Type B pancreatic cell (in vitro differentiated cells): ENCODE results near the gene MACO1. TPM values are rescaled to one million over a fixed set of nuclear protein-coding genes. Genes with fewer than 3 reads are reported as not detected.
A peak's percentile ranks its signal among the peaks of the same experiment; 100 is the strongest.

Experiments used
- DNase-seq: peaks from one replicate; pipeline ENCODE4 v3.0.0; 2021; ENCODE audit warnings: mixed read lengths; ENCODE audit not compliant: unreplicated experiment; ENCODE audit errors: extremely low spot score
- H3K27ac Mint-ChIP-seq: 2 replicates; pipeline ENCODE4 v1.8.0; 2021; ENCODE audit warnings: mild to moderate bottlenecking, mixed read lengths
- H3K27me3 Mint-ChIP-seq: 2 replicates; pipeline ENCODE4 v1.8.0; 2021; ENCODE audit warnings: mixed read lengths
- H3K36me3 Mint-ChIP-seq: 2 replicates; pipeline ENCODE4 v1.8.0; 2021; ENCODE audit warnings: mixed read lengths
- H3K4me1 Mint-ChIP-seq: one replicate; pipeline ENCODE4 v1.8.0; 2021; ENCODE audit warnings: mixed read lengths; ENCODE audit not compliant: unreplicated experiment
- H3K4me3 Mint-ChIP-seq: 2 replicates; pipeline ENCODE4 v1.8.0; 2021; ENCODE audit warnings: mild to moderate bottlenecking, mixed read lengths
- H3K9me3 Mint-ChIP-seq: 2 replicates; pipeline ENCODE4 v1.8.0; 2021; ENCODE audit warnings: mixed read lengths
- total RNA-seq: library from RNA; stranded (reverse); gene quantifications from 2 replicates; pipeline ENCODE4 v1.2.1, GENCODE V29; 2021; ENCODE audit warnings: low replicate concordance
- TF ChIP-seq, protein P1 (sequence below): fragments of 200-600 bp; sonication (generic); conservative IDR thresholded peaks from 2 replicates; pipeline ENCODE4 v1.5.0; 2021; ENCODE audit warnings: antibody characterized with exemption, mild to moderate bottlenecking

The MACO1 gene
- total RNA-seq, 1 donor from 2014 or later, result 22.0 TPM

DNA sequence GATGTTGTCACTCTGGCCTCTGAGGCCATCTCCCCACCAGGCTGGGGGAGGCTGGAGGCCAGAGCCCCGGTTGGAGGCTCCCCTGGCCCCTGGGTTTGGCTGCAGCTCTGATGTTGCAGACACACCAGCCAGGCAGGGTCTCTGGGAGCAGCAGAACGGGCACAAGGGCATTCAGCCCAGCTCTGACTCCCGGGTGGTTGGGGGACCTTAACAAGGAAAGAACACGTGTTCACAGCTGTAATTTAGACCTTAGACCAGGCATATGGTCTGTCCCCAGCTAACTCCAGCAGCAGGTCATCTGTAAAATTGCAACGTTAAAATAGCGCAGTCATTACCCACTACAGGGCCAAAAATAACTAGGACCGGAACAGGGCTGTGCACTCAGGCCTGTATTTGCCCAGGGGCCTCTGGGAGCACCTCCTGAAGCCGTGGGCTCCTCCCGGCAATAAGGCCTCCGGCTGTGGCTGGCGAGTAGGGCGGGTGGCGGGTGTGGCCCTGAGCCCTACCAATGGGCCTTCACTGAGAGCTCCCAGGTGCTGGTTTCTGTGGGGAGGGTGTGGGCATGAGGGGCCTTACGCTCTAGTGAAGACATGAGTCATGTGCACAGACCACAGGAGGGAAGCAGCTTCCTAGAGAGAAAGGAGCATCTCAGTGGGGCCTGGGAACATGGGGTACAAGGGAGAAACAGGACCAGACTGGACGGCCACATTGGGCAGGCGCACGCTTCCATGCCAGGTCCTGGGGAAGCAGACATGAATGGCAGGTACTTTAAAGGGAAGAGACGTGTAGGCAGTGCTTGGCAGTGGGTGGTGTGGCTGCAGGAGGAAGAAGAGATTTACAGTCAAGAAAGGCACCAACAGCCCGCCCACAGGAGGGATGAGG lies 118.8 kb downstream of the MACO1 start:
- H3K9me3 Mint-ChIP-seq, result no peaks in the 10 kb centered on the region
- H3K27ac Mint-ChIP-seq, result peak overlapping the region; percentile 76
- peak overlapping the region; percentile 54 for H3K4me3 Mint-ChIP-seq
- H3K36me3 Mint-ChIP-seq, result no peaks in the 10 kb centered on the region
- no peak for DNase-seq
- peaks cover 32% of the 10 kb centered on the region for H3K4me1 Mint-ChIP-seq
- no peaks in the 10 kb centered on the region for H3K27me3 Mint-ChIP-seq
- TF ChIP-seq, protein P1, sequence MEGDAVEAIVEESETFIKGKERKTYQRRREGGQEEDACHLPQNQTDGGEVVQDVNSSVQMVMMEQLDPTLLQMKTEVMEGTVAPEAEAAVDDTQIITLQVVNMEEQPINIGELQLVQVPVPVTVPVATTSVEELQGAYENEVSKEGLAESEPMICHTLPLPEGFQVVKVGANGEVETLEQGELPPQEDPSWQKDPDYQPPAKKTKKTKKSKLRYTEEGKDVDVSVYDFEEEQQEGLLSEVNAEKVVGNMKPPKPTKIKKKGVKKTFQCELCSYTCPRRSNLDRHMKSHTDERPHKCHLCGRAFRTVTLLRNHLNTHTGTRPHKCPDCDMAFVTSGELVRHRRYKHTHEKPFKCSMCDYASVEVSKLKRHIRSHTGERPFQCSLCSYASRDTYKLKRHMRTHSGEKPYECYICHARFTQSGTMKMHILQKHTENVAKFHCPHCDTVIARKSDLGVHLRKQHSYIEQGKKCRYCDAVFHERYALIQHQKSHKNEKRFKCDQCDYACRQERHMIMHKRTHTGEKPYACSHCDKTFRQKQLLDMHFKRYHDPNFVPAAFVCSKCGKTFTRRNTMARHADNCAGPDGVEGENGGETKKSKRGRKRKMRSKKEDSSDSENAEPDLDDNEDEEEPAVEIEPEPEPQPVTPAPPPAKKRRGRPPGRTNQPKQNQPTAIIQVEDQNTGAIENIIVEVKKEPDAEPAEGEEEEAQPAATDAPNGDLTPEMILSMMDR, result no peak

Other genes with a start within 250 kb of the MACO1 start
- 33.7 and 35.9 TPM in 2 replicates for gene SYF2, start 198.4 kb upstream of the MACO1 start, total RNA-seq
- 97.6 and 109 TPM in 2 replicates for gene RSRP1, start 183.4 kb upstream of the MACO1 start, total RNA-seq
- gene RHD, start 158.4 kb upstream of the MACO1 start, total RNA-seq, result not detected in 2 replicates
- 80.3 and 81.6 TPM in 2 replicates for gene TMEM50A, start 92.6 kb upstream of the MACO1 start, total RNA-seq
- 0.39 and 0.88 TPM in 2 replicates for gene RHCE, start 10.1 kb upstream of the MACO1 start, total RNA-seq
- 20.7 and 21.3 TPM in 2 replicates for gene LDLRAP1, start 112.7 kb downstream of the MACO1 start, total RNA-seq
- 6.4 and 9.1 TPM in 2 replicates for gene MAN1C1, start 185.9 kb downstream of the MACO1 start, total RNA-seq